Keratinocyte (primary cell): ENCODE results near the gene APELA.

ENCODE experiments used
- EZH2 ChIP-seq: IDR thresholded peaks from one replicate; pipeline ENCODE4 v1.6.1; 2012; ENCODE audit warnings: inconsistent platforms, mild to moderate bottlenecking, low read length, moderate library complexity
- TF ChIP-seq, protein P1 (sequence below), 3 experiments: IDR thresholded peaks in 1 of 3; conservative IDR thresholded peaks in 1 of 3; optimal IDR thresholded peaks in 1 of 3; 2 replicates in 2 of 3; 3 replicates in 1 of 3; pipeline versions ENCODE3 to v1.5.1; 2011; ENCODE audit warnings: low read length in 3 of 3, mild to moderate bottlenecking in 3 of 3, moderate library complexity in 2 of 3, control low read depth in 1 of 3, inconsistent platforms in 1 of 3; ENCODE audit not compliant: insufficient read depth in 2 of 3; ENCODE audit errors: extremely low read depth in 1 of 3

GRCh38 chr4:164894702-164895101 is 17.7 kb downstream of the APELA start:
- no peak for TF ChIP-seq EZH2
- TF ChIP-seq, protein P1, sequence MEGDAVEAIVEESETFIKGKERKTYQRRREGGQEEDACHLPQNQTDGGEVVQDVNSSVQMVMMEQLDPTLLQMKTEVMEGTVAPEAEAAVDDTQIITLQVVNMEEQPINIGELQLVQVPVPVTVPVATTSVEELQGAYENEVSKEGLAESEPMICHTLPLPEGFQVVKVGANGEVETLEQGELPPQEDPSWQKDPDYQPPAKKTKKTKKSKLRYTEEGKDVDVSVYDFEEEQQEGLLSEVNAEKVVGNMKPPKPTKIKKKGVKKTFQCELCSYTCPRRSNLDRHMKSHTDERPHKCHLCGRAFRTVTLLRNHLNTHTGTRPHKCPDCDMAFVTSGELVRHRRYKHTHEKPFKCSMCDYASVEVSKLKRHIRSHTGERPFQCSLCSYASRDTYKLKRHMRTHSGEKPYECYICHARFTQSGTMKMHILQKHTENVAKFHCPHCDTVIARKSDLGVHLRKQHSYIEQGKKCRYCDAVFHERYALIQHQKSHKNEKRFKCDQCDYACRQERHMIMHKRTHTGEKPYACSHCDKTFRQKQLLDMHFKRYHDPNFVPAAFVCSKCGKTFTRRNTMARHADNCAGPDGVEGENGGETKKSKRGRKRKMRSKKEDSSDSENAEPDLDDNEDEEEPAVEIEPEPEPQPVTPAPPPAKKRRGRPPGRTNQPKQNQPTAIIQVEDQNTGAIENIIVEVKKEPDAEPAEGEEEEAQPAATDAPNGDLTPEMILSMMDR (optimal IDR thresholded peaks at IDR 0.05 in 1 of 3, IDR thresholded peaks at IDR 0.05 in 1 of 3, conservative IDR thresholded peaks at IDR 0.05 in 1 of 3; ENCODE audit: extremely low read depth in 1 of 3, insufficient read depth in 2 of 3, low read length in 3 of 3), result no peak
